ENCODE results near the gene SNAPC1. TPM values are rescaled to one million over a fixed set of nuclear protein-coding genes. Genes with fewer than 3 reads are reported as not detected.

SNAPC1 gene
- 32.7 and 33.4 TPM in 2 replicates for total RNA-seq (2014; rRNA removed; shearing (Covaris generic); ENCODE audit: low replicate concordance)

DNA sequence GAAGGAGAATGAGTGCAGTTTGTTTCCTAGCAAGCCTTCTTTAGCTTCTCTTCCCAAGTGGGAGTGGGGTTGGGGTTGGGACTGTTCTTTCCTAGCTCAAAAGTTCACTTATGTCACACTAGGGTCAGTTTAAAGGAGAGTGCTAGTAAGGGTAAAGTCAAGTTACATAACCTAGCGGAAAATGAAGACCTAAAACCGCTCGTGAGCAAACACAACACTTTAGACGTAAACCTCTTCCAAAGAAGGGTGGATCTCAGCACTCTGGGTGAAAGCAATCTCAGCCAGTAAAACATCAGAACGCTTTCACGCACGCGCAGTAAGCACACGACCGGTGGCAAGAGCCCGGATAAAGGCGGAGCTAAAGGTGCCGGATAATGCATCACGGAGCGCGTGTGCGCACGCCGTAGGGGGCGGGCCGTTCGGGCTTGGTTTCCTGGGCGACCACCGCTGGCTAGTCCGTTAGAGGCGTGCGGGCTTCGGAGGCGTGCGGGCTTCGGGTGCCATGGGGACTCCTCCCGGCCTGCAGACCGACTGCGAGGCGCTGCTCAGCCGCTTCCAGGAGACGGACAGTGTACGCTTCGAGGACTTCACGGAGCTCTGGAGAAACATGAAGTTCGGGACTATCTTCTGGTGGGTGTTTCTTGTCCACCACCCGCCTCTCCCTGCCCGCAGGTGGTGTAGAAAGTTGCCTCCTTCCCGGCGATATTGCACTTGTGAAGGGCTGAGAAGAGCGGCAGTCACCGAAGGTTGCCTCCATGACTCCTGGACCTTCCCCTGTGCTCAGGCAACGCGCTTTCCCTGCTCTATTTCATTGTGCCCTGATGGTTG is at the start of gene SNAPC1:
Gene SNAPC1, plus strand, starts transcription at position 462 of the 828 bp plus-strand sequence. Its CDS starts 41 bp downstream, at position 503.
- Histone ChIP-seq H3K27me3 (ENCODE audit: low read length) (no peaks in the 10 kb centered on the region), H3K9ac (ENCODE audit: low read length) (peak within 1 kb of the TSS; percentile 96), H3K79me2 (ENCODE audit: low read length) (peaks cover 49% of the 10 kb centered on the region), H3K27ac (ENCODE audit: low read length) (peak within 1 kb of the TSS; percentile 84), H3K9me2 (replicated peaks; ENCODE audit: insufficient read depth, low read length) (no peaks in the 10 kb centered on the region), H4K20me1 (ENCODE audit: insufficient read depth, low read depth, low read length) (peaks cover 5% of the 10 kb centered on the region; the same call in 1 of the 2 replicates), H3K4me2 (ENCODE audit: low read depth, low read length, poor library complexity, severe bottlenecking) (peak within 1 kb of the TSS; percentile 86), H3K36me3 (ENCODE audit: insufficient read depth, low read length) (peaks cover 14% of the 10 kb centered on the region; the same call in 1 of the 2 replicates), H3K4me1 (ENCODE audit: low read length) (peaks cover 41% of the 10 kb centered on the region), H2AFZ (ENCODE audit: low read length) (peak within 1 kb of the TSS; percentile 45), H3K4me3 (ENCODE audit: low read length) (peak within 1 kb of the TSS; percentile 99), H3K9me3 (ENCODE audit: low read length) (no peaks in the 10 kb centered on the region)
- peak; percentile 100 for DNase-seq

DNA sequence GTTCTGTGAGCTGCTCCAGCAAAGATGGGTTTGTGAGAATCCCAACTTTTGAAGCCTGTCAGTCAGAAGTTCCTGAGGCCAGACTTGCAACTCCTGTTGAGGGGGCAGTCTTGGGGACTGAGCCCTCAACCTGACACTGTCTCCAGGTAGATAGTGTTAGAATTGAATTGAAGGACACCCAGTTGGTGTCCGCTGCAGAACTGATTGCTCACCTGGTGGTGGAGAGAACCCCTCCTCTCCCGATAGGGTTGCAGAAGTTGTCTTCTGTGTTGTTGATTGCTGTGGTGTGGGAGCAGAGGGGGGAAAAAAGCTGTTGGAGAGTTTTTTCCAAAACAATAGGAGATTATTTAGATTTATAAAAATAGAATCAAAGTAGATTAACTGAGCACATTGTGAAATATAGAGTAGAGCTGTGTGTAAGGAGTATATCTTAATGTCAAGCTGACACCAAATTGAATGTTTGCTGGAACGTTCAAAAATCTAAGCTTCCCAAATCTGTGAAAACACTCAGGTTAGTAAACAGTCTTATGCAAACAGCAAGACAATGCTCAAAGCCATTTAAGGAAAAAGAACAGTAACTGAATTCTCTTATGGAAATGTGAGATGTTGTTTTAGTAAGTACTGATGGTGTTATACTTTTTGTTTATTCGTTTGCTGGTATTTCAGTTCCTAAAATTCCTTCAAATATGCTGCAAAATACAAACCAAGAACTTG is 48.3 kb upstream of the SNAPC1 start:
- no peaks in the 10 kb centered on the region for H3K27me3 ChIP-seq (ENCODE audit: low read length)
- no peaks in the 10 kb centered on the region for H3K9me2 ChIP-seq (replicated peaks; ENCODE audit: insufficient read depth, low read length)
- peaks cover 2% of the 10 kb centered on the region; the same call in 1 of the 2 replicates for H3K36me3 ChIP-seq (ENCODE audit: insufficient read depth, low read length)
- H3K4me3 ChIP-seq (ENCODE audit: low read length), result no peak overlapping the region
- no peak overlapping the region for H2AFZ ChIP-seq (ENCODE audit: low read length)
- H4K20me1 ChIP-seq (ENCODE audit: insufficient read depth, low read depth, low read length), result peaks cover 67% of the 10 kb centered on the region
- peaks cover 100% of the 10 kb centered on the region for H3K79me2 ChIP-seq (ENCODE audit: low read length)
- peaks cover 100% of the 10 kb centered on the region for H3K4me1 ChIP-seq (ENCODE audit: low read length)
- no peak for DNase-seq
- H3K9me3 ChIP-seq (ENCODE audit: low read length), result no peaks in the 10 kb centered on the region
- peak overlapping the region; percentile 60 for H3K27ac ChIP-seq (ENCODE audit: low read length)
- H3K9ac ChIP-seq (ENCODE audit: low read length), result no peak overlapping the region
- H3K4me2 ChIP-seq (ENCODE audit: low read depth, low read length, poor library complexity, severe bottlenecking), result peak overlapping the region; percentile 22

GRCh38 chr14:61716956-61717355 is 45.3 kb upstream of the SNAPC1 start:
- H3K4me3 ChIP-seq (ENCODE audit: low read length), result peak overlapping the region; percentile 20
- no peaks in the 10 kb centered on the region for H3K9me3 ChIP-seq (ENCODE audit: low read length)
- no peak for DNase-seq
- H3K27me3 ChIP-seq (ENCODE audit: low read length), result no peaks in the 10 kb centered on the region
- peaks cover 68% of the 10 kb centered on the region for H4K20me1 ChIP-seq (ENCODE audit: insufficient read depth, low read depth, low read length)
- H3K9ac ChIP-seq (ENCODE audit: low read length), result peak overlapping the region; percentile 19; the same call in 1 of the 2 replicates
- no peak overlapping the region for H2AFZ ChIP-seq (ENCODE audit: low read length)
- peaks cover 94% of the 10 kb centered on the region for H3K4me1 ChIP-seq (ENCODE audit: low read length)
- H3K27ac ChIP-seq (ENCODE audit: low read length), result peak overlapping the region; percentile 80
- H3K4me2 ChIP-seq (ENCODE audit: low read depth, low read length, poor library complexity, severe bottlenecking), result peak overlapping the region; percentile 60
- no peaks in the 10 kb centered on the region for H3K9me2 ChIP-seq (replicated peaks; ENCODE audit: insufficient read depth, low read length)
- H3K79me2 ChIP-seq (ENCODE audit: low read length), result peaks cover 97% of the 10 kb centered on the region
- peaks cover 18% of the 10 kb centered on the region for H3K36me3 ChIP-seq (ENCODE audit: insufficient read depth, low read length)

GRCh38 chr14:61718039-61718438 is 44.2 kb upstream of the SNAPC1 start:
- peaks cover 97% of the 10 kb centered on the region for H3K79me2 ChIP-seq (ENCODE audit: low read length)
- no peaks in the 10 kb centered on the region for H3K9me2 ChIP-seq (replicated peaks; ENCODE audit: insufficient read depth, low read length)
- peak overlapping the region; percentile 29 for H3K9ac ChIP-seq (ENCODE audit: low read length)
- no peaks in the 10 kb centered on the region for H3K27me3 ChIP-seq (ENCODE audit: low read length)
- peaks cover 58% of the 10 kb centered on the region for H4K20me1 ChIP-seq (ENCODE audit: insufficient read depth, low read depth, low read length)
- peaks cover 87% of the 10 kb centered on the region for H3K4me1 ChIP-seq (ENCODE audit: low read length)
- peak overlapping the region; percentile 80 for H3K27ac ChIP-seq (ENCODE audit: low read length)
- H2AFZ ChIP-seq (ENCODE audit: low read length), result no peak overlapping the region
- DNase-seq, result no peak
- H3K4me3 ChIP-seq (ENCODE audit: low read length), result 0 out of 2 replicates have a peak overlapping the region, but pooled peaks have one; percentile 12
- H3K36me3 ChIP-seq (ENCODE audit: insufficient read depth, low read length), result peaks cover 29% of the 10 kb centered on the region
- peak overlapping the region; percentile 60 for H3K4me2 ChIP-seq (ENCODE audit: low read depth, low read length, poor library complexity, severe bottlenecking)
- no peaks in the 10 kb centered on the region for H3K9me3 ChIP-seq (ENCODE audit: low read length)

- Histone ChIP-seq H3K9ac (ENCODE audit: low read length) (peak overlapping the region; percentile 29), H4K20me1 (ENCODE audit: insufficient read depth, low read depth, low read length) (peaks cover 46% of the 10 kb centered on the region), H3K27ac (ENCODE audit: low read length) (peak overlapping the region; percentile 80), H3K9me3 (ENCODE audit: low read length) (no peaks in the 10 kb centered on the region), H3K9me2 (replicated peaks; ENCODE audit: insufficient read depth, low read length) (no peaks in the 10 kb centered on the region), H3K27me3 (ENCODE audit: low read length) (no peaks in the 10 kb centered on the region), H3K4me2 (ENCODE audit: low read depth, low read length, poor library complexity, severe bottlenecking) (peak overlapping the region; percentile 60), H3K4me3 (ENCODE audit: low read length) (peak overlapping the region; percentile 1; the same call in 1 of the 2 replicates), H3K36me3 (ENCODE audit: insufficient read depth, low read length) (peaks cover 40% of the 10 kb centered on the region), H2AFZ (ENCODE audit: low read length) (no peak overlapping the region), H3K4me1 (ENCODE audit: low read length) (peaks cover 82% of the 10 kb centered on the region), H3K79me2 (ENCODE audit: low read length) (peaks cover 96% of the 10 kb centered on the region)
- DNase-seq, result no peak
These were observed 42.6 kb upstream of the SNAPC1 start for GRCh38 chr14:61719344-61720293.

DNA sequence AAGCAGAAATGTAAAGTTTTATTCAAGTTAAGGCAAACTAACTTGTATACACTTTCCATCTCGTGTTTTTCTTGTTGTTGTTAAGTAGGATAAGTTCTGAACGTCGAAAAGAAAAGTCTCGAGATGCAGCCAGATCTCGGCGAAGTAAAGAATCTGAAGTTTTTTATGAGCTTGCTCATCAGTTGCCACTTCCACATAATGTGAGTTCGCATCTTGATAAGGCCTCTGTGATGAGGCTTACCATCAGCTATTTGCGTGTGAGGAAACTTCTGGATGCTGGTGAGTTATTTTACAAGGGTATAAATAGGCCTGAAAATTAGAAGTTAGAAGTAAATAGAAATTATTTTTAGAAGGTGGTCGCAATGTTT is 41.9 kb upstream of the SNAPC1 start:
- Histone ChIP-seq H3K4me3 (ENCODE audit: low read length) (no peak overlapping the region), H3K79me2 (ENCODE audit: low read length) (peaks cover 95% of the 10 kb centered on the region), H3K4me2 (ENCODE audit: low read depth, low read length, poor library complexity, severe bottlenecking) (peak overlapping the region; percentile 60), H3K4me1 (ENCODE audit: low read length) (peaks cover 81% of the 10 kb centered on the region), H4K20me1 (ENCODE audit: insufficient read depth, low read depth, low read length) (peaks cover 46% of the 10 kb centered on the region), H2AFZ (ENCODE audit: low read length) (no peak overlapping the region), H3K27me3 (ENCODE audit: low read length) (no peaks in the 10 kb centered on the region), H3K36me3 (ENCODE audit: insufficient read depth, low read length) (peaks cover 45% of the 10 kb centered on the region), H3K9me3 (ENCODE audit: low read length) (no peaks in the 10 kb centered on the region), H3K9me2 (replicated peaks; ENCODE audit: insufficient read depth, low read length) (no peaks in the 10 kb centered on the region), H3K9ac (ENCODE audit: low read length) (no peak overlapping the region), H3K27ac (ENCODE audit: low read length) (peak overlapping the region; percentile 80)
- DNase-seq, result no peak

DNA sequence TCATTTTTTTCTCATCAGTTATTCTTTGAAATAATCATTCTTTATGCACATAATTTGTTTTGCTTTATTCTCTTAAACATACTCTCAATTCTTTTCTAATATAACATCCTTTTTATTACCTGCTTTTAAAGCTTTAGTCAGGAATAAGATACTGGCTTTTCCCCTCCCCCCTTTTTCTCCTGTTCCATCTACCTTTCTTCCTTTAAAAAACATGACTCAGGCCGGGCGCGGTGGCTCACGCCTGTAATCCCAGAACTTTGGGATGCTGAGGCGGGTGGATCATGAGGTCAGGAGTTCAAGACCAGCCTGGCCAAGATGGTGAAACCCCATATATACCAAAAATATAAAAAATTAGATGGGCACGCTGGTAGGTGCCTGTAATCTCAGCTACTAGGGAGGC is 41.5 kb upstream of the SNAPC1 start:
- Histone ChIP-seq H3K27ac (ENCODE audit: low read length) (peak overlapping the region; percentile 80), H3K4me2 (ENCODE audit: low read depth, low read length, poor library complexity, severe bottlenecking) (peak overlapping the region; percentile 60)

More for the DNA sequence above, 41.5 kb upstream of the SNAPC1 start:
- Histone ChIP-seq H3K9ac (ENCODE audit: low read length) (no peak overlapping the region), H3K79me2 (ENCODE audit: low read length) (peaks cover 94% of the 10 kb centered on the region), H3K36me3 (ENCODE audit: insufficient read depth, low read length) (peaks cover 45% of the 10 kb centered on the region), H3K4me1 (ENCODE audit: low read length) (peaks cover 80% of the 10 kb centered on the region), H3K4me3 (ENCODE audit: low read length) (no peak overlapping the region), H4K20me1 (ENCODE audit: insufficient read depth, low read depth, low read length) (peaks cover 43% of the 10 kb centered on the region), H2AFZ (ENCODE audit: low read length) (no peak overlapping the region), H3K9me3 (ENCODE audit: low read length) (no peaks in the 10 kb centered on the region), H3K9me2 (replicated peaks; ENCODE audit: insufficient read depth, low read length) (no peaks in the 10 kb centered on the region), H3K27me3 (ENCODE audit: low read length) (no peaks in the 10 kb centered on the region)
- DNase-seq, result no peak
